Stimulated activated CD4-positive, alpha-beta T cell treated with anti-CD3 and anti-CD28 coated beads, Interleukin-4, amount 100 ng/mL, for 24 hours (primary cell): Measurements from ENCODE around the gene BLID.

Experiments
- DNase-seq: peaks from one replicate; pipeline ENCODE4 v3.0.0-alpha.2; 2020

BLID gene

GRCh38 chr11:122115524-122116379 lies at the start of gene BLID:
TSS of gene BLID (minus strand) at chr11:122116215. CDS start at chr11:122115922, 293 bp downstream.
- no peak for DNase-seq

- DNase-seq: no peak
Measured at GRCh38 chr11:122163053-122163819, 47.2 kb upstream of the BLID start.

DNA sequence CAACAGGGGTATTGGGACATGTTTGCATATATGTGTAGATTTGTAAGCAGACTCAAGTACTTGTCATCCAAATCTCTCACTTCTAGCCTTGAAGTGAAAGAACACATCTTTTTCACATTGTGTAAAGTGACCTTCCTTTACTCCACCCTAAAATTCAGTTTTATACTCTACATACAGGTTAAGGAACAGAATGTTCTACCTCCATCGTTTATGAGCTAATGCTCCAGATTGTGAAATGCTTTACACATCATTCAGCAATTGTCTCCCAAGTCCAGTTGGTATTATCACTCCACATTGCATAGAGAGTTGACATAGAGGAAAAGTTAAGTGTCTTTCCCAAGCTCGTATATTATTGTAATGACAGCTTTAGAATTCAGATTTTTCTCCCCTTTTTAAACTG lies 46.1 kb upstream of the BLID start:
- DNase-seq: no peak

GRCh38 chr11:122160841-122161590 lies 45.0 kb upstream of the BLID start:
- DNase-seq: no peak

- DNase-seq: no peak
Measured at GRCh38 chr11:122159861-122160260, 43.8 kb upstream of the BLID start.

GRCh38 chr11:122159173-122159721 lies 43.2 kb upstream of the BLID start:
- no peak for DNase-seq

GRCh38 chr11:122158171-122158570 lies 42.2 kb upstream of the BLID start:
- no peak for DNase-seq

DNA sequence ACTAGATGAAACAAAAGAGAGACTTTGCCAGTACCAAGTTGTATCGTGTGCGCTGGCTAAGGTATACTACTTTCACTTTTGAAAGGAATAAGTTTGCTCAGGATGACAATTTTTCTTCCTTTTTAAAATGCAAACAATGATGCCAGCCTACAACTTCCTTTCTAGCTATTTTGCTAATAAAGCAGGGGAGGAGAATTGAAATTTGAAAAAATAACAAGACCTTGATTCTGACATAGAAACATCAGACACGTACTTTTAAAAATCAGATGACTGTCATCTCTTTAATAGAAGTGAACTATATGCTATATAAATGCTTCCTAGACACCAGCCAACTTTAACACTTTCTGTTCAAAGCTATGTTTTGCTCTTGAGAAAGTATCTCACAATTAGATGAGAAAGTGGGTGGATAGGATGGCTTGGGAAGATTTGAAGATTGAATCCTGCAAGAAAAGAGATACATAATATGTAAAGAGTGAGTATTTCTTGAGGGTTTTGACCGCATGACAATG lies 41.7 kb upstream of the BLID start:
- no peak for DNase-seq

DNA sequence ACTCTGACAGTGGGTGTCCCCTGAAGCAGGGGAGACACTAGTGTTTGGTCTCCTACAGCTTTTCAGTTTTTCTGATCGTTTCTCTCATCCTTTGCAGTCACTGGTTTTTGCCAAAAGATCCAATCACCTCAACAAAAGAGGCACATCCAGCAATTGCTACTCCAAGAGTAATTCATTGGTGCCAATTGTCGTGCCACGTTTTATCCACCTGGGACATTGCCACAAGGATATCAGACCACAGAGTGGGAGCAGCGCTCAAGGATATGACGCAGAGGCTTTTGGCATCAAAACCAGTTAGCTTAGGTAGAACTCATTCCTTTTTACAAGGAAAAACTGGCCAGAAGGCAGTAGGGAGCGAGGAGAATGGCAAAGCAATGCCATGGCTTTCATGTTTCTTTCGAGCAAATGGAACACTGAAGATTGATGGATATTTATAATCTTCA lies 40.9 kb upstream of the BLID start:
- DNase-seq: no peak

- DNase-seq: no peak
Measured at GRCh38 chr11:122155765-122156527, 39.9 kb upstream of the BLID start.

- no peak for DNase-seq
Measured at GRCh38 chr11:122154994-122155393, 39.0 kb upstream of the BLID start.

- DNase-seq: no peak
Measured at GRCh38 chr11:122154227-122154626, 38.2 kb upstream of the BLID start.

GRCh38 chr11:122153746-122154145 lies 37.7 kb upstream of the BLID start:
- DNase-seq: no peak

DNA sequence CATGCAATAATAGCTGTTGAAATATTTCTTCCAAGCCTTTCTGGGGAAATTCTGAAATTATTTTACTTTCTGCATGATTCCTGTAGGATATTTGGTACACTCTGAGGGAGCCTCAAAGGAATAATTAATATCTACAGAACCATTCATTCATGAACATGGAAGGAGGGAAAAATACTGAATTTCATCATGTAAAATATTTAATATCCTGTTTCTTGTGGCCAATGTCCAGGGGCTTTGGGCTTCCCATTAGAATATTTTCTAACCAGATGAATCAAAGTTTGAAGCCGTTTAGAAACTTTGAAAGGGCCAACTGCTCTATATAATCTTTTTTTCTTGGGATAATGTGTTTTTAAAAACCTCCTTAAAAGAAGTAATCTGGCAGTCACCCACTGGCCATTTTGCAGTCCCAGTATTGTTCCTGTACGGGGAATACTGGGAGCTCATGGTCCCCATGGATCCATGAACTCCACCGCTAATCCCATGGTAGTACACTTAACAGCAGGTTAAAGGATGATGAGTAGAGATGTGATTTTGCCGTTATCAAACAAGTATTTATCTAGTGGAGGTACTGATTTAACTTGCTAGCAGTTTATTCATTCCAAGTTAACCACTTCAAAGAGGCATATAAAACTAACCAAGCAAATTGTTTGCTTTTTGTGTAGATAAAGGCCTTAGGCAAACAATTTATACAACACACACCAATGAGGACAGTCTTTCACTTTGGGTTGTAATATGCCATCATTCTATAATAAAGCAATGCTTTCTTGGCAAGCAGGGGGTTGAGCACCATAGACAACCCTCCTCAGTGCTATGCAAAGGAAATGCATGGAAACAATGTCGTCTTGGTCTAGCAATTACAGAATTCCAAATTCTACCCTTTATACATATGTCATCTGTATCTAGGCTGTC lies 34.5 kb upstream of the BLID start:
- no peak for DNase-seq

DNA sequence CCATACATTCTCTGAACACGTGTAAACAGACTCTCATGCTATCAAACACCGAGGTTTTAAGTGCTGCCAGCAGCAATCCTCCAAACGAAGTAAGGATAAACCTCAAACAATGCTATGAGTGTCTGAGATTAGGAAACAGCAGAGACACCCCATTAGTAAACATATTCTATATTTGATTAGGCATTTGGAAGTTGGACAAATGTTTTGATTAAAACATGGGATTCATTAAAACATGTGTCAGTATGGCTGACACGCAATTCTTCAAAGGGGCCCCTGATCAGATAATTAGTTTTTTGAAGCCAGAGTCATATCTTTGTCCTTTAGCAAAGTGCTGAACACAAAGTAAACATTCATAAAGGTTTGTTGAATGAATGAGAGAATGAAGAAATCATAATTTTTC lies 33.2 kb upstream of the BLID start:
- no peak for DNase-seq

GRCh38 chr11:122146475-122146874 lies 30.5 kb upstream of the BLID start:
- no peak for DNase-seq

- no peak for DNase-seq
Measured at GRCh38 chr11:122145715-122146274, 29.8 kb upstream of the BLID start.

DNA sequence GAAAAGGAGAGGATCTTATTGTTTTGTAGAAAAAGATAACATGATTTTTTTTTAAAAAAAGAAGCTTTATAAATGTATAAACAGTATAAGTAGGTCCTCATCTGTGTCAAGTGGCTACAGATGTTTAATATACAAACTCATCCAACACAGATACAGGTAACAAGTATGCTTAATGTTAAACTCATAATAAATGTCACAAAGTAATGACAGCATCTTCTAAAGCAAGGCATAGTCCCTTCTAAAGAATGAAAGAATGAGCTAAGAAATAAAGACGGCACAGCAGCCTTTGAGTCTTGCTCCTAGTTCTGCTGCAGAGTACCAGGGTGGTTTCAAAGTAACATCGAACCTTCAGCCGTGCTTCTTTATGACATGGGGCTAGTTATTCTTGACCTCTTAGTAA lies 28.7 kb upstream of the BLID start:
- DNase-seq: no peak

DNA sequence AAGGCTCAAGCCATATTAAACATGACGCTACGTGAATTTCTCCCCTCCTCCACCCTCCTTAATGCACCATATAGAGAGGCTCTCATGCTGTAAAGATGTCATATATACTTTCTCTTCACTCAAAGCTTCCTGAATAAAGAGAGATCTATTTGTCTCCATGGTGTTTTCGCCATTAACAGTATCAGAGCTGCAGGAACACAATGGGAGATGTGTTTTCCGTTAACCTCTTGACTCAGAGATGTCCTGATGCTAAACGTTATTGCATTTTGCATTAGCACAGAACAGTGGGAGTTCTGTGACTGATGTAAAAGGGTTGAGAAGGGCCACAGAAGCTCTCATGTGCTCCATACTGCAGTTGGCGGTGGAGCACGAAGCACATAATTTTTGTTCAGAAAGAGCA lies 25.7 kb upstream of the BLID start:
- DNase-seq: no peak

- DNase-seq: no peak
Measured at GRCh38 chr11:122140500-122140899, 24.5 kb upstream of the BLID start.

GRCh38 chr11:122139595-122139866 lies 23.5 kb upstream of the BLID start:
- DNase-seq: no peak
